Measurements from ENCODE around the gene C4orf46.
"Not testable (repeated sequence)": the region's sequence is repeated elsewhere in the genome, so short reads cannot be mapped to it uniquely, and the experiment has no call there.

Gene C4orf46

DNA sequence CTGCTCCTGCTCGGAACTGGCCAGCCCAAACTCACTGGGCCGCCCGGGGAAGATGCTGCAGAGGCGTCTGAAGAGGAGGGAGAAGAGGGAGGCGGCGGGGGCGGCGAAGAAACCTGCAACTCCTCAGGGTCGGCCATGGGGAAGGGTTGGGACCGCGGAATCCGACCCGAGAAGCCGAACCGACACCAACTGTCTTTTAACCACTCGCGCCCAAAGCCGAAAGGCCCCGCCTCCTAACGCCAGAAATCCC is at the start of gene C4orf46:
TSS of gene C4orf46 (minus strand) at position 223 of the 250 bp plus-strand sequence. CDS start at position 137, 86 bp downstream.
- no peak for DNase-seq (ENCODE audit: low read depth in 2 of 2, low spot score in 1 of 2)

DNA sequence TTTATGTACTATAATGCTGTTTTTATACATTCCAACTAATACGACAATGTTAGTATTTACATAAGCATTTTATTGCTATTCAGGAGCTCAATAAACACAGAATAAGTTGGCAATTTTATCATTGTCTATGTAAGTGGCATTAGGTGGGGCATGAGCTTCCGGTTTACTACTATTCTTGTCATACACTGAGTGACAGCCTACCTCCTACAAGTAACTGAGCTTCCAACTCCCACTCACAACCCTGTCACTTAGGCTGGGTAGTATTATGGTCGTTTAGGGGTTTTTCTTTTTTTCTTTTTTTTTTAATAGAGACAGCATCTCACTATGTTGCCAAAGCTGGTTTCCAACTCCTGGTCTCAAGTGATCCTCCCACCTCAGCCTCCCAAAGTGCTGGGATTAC is 44.1 kb upstream of the C4orf46 start:
- no peak for DNase-seq (ENCODE audit: low read depth in 2 of 2, low spot score in 1 of 2)

DNA sequence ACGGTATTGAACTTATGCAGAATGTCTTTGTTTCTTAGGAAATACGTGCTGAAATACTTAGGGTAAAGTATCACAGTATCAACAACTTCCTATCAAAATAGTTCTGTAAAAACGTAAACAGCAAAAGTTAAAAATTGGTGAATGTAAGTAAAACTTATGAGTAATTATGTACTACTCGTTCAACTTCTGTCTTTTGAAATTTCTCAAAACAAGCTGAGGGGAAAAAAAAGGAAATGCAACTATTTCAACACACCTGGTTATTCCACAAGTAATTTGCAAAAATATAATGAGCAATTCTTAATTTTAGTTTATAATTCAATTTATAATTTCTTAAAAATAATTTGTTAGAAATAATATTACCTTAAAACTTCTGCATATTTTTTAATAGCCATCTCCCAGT is 43.2 kb upstream of the C4orf46 start:
- DNase-seq (ENCODE audit: low read depth in 2 of 2, low spot score in 1 of 2) = no peak

DNA sequence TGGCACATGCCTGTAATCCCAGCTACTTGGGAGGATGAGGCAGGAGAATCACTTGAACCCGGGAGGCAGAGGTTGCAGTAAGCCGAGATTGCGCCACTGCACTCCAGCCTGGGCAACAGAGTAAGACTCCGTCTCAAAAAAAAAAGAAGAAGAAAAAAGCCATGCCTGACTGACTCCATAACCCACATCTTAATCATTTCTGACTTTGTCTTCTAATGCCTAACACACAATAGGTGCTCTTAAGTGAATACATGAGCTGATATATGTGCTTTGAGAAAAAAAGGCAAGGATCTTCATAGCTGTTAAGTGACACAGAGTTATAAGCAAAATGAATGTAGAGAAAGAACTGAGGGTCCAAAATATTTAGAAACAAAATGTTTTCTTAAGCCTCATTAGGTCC is 40.9 kb upstream of the C4orf46 start:
- DNase-seq (ENCODE audit: low read depth in 2 of 2, low spot score in 1 of 2) = not testable (repeated sequence)

DNA sequence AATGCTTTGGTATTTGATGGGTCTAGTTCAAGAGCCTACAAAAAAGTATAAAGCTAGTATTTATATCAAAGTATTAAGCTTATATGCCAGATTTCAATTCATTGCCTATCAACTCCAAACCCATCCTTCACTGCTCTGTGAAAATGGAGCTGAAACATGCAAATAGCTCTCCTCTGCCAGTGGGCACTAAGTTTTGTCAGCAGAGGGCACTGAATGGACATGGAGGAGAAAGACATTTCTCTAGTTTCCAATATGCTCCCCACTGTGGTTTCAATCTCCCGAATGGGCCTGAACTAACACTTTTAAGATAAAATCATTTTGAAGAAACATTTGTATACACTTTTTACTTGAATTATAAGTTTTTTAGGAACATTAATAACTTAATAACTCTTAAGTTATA is 39.1 kb upstream of the C4orf46 start:
- DNase-seq (ENCODE audit: low read depth in 2 of 2, low spot score in 1 of 2) = no peak

DNA sequence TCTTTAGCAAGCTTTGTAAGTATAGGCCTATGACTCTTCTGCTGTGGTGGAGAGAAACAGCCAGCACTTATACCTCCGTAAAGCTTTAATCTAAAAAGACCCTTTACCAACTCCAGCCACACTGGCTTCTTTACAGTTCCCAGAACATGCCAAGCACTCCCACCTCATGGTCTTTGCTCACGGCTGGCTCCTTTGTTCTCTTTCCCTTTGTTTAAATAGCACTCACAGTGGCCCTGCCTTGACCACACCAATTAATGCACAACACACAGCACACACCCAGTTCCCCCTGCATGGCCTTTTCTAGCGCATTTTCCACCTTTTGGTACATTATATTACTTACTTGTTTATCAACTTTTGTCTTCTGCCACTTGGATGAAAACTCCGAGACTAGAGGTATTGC is 32.6 kb upstream of the C4orf46 start:
- no peak for DNase-seq (ENCODE audit: low read depth in 2 of 2, low spot score in 1 of 2)

DNA sequence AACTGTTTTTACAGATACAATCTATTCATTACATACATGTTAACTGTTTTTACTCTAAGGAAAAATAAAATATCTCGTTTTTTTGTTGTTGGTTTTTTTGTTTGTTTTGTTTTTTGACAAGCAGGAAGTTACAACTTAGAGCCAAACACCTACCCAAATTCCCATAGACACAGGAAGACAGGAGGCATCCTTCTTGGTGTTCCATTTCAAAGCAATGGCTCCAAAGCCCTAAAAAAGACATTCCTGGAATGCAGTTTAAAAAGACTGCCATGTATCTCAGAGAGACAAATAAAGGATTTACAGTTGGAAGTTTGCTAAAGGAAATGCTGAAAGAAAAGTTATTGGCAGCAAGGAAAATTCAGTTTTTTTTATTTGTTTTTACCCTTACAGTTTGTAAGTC is 17.1 kb upstream of the C4orf46 start:
- no peak for DNase-seq (ENCODE audit: low read depth in 2 of 2, low spot score in 1 of 2)

DNA sequence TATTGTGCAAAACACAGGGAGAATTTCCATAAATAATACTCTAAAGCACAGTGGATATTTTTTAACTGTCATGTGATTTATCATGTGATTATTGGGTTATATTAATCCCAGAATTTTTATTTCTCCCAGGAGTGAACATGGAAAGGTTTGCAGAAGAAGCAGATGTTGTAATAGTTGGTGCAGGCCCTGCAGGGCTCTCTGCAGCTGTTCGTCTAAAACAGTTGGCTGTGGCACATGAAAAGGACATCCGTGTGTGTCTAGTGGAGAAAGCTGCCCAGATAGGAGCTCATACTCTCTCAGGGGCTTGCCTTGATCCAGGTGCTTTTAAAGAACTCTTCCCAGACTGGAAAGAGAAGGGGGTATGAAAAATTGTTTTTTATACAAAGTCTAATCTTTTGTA is 10.4 kb upstream of the C4orf46 start:
- DNase-seq (ENCODE audit: low read depth in 2 of 2, low spot score in 1 of 2) = no peak

DNA sequence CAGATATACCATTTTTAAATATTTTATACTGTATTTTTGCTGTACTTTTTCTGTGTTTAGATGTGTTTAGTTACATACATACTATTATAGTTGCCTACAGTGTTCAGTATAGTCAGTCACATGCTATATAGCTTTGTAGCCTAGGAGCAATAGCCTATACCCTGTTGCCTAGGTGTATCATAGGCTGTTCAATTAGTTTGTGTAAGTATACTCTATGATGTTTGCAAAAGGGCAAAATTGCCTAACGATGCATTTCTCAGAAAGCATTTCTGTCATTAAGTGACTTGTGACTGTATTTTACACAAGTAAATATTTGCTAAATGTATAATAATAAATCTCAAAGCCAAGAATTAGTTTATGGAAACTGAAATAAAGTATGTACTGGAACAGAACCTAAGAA is 9.9 kb upstream of the C4orf46 start:
- no peak for DNase-seq (ENCODE audit: low read depth in 2 of 2, low spot score in 1 of 2)

DNA sequence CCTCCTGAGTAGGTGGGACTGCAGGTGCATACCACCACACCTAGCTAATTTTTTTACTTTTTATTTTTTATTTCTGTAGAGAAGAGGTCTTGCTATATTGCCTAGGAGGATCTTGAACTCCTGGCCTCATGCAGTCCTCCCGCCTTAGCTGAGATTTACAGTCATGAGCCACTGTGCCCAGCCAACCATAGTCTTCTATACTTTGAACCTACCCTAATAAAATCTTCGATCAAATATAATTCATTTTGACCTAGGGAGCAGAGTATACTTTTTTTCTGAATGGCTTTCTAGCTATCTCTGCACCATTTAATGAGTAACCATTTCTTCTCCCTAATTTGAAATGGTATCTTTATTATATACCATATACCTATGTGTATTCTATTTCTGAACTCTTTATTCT is 7.1 kb upstream of the C4orf46 start:
- no peak for DNase-seq (ENCODE audit: low read depth in 2 of 2, low spot score in 1 of 2)

DNA sequence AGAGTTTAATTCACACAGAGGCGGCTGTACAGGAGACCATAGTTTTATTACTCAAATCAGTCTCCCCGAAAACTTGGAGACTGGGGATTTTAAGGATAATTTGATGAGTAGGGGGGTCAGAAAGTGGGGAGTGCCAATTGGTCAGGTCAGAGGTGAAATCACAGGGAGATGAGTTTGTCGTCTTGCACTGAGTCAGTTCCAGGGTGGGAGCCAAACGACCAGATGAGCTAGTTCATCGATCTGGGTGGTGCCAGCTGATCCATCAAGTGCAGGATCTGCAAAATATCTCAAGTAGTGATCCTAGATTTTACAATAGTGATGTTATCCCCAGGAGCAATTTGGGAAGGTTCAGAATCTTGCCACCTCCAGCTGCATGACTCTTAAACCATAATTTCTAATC is 4.4 kb upstream of the C4orf46 start:
- DNase-seq (ENCODE audit: low read depth in 2 of 2, low spot score in 1 of 2) = no peak

DNA sequence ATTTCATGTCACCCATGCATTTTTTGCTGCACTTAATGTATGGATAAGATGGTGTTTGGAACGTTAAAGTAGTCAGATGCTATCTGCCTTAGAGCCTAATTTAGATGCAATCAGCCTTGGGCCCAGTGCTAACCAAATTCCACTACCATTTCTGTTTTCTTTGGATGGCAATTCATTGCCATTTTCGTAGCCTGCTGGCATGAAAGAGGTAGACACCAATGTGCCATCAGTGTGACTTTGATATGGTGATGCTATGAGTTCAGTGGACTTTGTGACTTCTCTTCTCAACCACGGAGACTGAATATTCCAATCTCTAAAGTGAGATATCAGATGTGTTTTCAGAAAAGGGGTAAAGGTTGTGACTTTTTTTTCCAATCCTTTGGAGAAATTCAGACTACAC is 1.9 kb upstream of the C4orf46 start:
- DNase-seq (ENCODE audit: low read depth in 2 of 2, low spot score in 1 of 2) = no peak

DNA sequence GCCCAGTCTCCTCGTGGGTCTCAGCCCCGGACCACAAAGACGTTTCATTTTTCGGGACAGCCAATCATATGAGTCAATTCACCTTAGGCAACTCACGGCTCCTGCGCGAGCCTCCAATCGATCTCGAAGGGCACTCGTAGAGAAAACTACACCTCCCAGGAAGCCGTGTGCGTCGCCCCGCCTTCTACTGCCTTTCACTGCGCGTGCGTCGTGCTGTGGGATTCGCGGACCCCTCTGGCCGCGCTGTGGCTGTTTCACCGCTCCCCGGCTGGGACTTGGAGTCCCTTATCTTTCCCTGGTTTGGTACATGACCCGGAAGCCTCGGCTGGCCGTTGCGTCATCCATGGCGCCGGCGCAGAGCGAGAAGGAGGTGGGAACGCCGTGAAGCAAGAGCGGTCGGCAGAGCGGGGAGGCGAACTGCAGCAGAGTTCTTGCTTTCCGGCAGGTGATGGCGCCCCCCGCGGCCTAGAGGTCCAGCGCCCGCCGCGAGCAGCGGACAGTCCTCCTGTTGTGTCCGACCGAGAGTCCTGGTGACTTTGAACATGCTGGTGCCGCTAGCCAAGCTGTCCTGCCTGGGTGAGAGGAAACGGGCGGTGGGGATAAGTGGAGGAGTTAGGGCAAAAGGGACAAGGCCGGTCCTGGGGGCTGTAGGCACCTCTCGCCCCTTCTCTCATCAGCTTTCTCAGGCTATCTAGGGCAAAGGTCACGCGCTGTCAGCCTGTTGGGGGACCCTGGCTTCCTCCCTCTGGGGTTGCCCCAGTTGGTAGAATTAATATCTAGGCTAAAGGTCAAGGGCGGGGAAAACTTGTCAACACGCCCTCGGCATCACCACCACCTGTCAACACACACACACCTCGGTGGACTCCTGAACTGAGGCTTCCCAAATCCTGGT is 474 bp upstream of the C4orf46 start, which contains the start of gene ETFDH:
TSS of gene ETFDH (plus strand) at position 382 of the 892 bp plus-strand sequence. CDS start at position 543, 161 bp downstream.
- peak; percentile 96 to 97 for DNase-seq (ENCODE audit: low read depth in 2 of 2, low spot score in 1 of 2)

DNA sequence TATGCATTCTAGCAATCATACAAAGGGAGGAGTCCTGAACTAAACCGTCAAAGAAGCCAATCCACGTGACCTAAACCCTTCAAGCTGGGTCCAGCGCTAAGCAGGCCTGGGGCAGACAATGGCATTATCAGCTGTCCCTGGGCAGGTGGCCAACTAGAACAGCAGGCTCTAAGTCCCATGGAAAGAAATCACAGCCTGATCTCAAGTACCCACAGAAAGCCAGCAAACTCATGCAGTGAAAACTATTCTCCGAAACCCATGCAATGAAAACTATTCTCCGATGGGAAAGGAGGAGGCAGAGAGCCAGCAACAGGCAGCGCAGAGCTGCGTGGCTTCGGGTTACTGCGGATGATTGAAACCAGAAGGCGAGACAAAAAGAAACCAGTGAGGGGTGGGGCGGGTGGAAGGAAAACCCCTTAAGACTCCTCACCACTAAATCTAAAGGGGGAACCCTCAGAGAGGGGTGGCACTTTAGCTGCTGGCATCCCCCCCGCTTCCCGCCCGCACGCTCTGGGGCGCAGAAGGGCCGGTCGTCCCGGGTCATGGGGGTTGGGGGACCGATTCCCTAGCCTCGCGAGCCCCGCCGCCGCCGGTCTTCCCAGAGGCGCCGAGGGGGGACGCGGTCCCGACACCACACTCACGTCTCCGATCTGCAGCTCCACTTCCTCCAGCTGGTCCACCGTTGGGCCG is 567 bp downstream of the C4orf46 start:
- DNase-seq (ENCODE audit: low read depth in 2 of 2, low spot score in 1 of 2) = peak; percentile 19 to 20

DNA sequence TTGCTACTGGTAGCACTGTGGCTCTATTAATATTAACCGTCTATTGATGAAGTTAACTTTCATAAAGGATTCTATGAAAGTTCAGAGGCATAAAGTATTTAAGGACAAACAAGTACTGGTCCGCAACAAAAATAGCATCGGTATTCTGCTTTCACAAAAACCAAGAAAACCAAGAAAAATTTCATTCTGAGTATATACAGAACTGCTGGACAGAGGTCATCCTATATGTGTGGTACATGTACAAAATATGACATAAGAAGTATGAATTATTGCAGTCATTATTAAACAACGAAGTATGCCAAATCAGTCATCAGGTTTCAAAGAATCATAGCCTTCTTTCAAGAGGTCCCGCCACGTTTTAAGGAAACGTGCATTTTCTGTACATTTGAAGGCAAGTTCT is 2.4 kb downstream of the C4orf46 start:
- no peak for DNase-seq (ENCODE audit: low read depth in 2 of 2, low spot score in 1 of 2)

DNA sequence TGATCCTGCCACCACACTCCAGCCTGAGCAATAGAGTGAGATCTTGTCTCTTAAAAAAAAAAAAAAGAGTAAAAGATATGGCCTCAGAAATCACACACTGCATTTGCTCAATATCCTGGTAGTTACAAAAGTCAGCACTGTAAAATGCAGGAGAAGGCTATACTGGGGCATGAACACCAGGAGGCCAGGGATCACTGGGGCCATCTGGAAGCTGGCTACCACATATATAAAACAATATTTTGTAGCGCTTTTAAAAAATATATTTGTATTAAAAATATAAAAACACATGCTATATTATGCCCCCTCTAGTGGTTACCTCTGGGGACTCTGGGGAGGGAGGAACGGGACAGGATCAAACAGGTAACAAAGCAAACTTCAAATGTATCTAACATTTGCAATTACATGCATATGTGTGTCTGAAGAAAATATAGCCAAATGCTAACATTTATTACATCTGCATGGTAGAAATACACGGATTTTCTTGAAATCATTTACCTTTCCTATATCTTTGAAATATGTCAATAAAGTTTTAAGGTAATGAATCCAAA is 4.0 kb downstream of the C4orf46 start:
- DNase-seq (ENCODE audit: low read depth in 2 of 2, low spot score in 1 of 2) = no peak

DNA sequence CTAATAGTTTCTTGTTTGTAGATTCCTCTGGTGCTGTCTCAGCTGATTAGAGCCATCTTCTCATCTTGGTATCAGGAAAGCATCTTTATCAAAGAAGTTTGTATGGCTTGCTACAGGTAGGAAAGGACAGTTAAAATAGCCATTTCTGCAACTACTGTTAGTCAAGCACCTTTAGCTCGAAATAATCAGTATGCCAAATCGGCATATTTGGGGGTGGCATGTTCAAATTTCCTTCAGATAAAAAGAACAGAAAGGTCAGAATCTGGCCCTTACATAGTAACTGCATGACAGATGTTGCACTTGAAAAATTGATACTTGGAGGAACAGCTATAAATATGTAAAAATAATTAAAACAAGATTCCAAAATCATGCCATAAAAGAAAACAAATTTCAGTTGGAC is 4.8 kb downstream of the C4orf46 start:
- no peak for DNase-seq (ENCODE audit: low read depth in 2 of 2, low spot score in 1 of 2)

DNA sequence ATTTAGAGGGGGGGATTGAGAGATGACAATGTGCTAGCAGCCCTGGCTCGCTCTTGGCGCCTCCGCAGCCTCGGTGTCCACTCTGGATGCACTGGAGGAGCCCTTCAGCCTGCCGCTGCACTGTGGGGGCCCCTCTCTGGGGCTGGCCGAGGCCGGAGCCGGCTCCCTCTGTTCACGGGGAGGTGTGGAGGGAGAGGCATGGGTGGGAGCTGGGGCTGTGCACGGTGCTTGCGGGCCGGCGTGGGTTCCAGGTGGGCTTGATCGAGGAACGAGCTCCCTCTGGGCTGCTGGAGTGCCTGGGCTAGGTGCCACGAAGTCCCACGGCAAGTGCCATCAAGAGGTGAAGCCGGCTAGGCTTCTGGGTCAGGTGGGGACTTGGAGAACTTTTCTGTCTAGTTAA is 6.9 kb downstream of the C4orf46 start:
- DNase-seq (ENCODE audit: low read depth in 2 of 2, low spot score in 1 of 2) = no peak

DNA sequence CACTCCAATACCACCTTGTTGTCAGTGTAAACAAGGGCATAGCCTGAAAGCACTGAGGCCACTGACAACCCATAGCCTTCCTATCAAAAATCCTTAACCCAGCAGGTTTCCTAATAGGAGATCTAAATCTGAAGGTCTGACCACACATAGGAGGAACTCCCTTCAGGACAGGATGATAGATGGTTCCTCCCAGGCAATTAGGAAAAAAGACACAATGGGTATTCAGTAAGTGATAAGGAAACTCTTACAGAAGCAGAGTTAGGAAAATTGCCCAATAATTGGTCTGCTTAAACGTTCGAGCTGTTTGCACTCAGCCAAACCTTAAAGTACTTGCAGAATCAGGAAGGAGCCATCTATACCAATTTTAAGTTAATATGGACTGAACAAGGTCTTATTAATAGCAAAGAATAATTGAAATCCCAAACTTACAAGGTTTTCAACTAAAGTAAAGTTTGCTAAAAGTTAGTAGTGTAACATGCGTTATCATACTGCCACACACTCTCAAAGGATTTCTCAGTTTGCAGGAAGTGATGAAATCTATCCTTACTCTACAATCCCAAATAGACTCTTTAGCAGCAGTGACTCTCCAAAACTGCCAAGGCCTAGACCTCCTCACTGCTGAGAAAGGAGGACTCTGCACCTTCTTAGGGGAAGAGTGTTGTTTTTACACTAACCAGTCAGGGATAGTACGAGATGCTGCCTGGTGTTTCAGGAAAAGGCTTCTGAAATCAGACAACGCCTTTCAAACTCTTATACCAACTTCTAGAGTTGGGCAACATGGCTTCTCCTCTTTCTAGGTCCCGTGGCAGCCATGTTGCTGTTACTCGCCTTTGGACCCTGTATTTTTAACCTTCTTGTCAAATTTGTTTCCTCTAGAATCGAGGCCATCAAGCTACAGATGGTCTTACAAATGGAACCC is 7.7 kb downstream of the C4orf46 start:
- not testable (repeated sequence) for DNase-seq (ENCODE audit: low read depth in 2 of 2, low spot score in 1 of 2)

DNA sequence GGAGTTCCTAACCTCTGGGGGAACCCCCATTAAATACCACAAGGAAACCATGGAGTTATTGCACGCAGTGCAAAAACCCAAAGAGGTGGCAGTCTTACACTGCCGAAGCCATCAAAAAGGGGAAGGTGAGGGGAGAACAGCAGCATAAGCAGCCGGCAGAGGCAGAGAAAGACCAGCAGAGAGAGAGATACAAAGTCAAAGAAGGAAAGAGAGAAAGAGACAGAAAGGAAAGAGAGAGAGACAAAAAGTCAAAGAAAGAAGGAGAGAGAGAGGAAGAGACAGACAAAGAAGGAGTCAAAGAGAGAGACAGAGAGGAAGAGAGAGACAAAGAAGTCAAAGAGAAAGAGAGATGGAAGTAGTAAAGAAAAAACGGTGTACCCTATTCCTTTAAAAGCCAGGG is 8.4 kb downstream of the C4orf46 start:
- not testable (repeated sequence) for DNase-seq (ENCODE audit: low read depth in 2 of 2, low spot score in 1 of 2)

DNA sequence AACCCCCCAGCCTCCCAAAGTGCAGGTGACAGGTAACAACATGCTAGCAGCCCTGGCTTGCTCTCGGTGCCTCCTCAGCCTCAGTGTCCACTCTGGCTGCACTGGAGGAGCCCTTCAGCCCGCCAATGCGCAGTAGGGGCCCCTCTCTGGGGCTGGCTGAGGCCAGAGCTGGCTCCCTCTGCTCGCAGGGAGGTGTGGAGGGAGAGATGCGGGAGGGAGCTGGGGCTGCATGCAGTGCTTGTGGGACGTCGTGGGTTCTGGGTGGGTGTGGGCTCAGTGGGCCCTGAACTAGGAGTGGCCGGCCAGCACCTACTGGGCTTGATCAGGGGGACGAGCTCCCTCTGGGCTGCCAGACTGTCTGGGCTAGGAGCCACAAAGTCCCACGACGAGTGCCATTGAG is 14.4 kb downstream of the C4orf46 start:
- no peak for DNase-seq (ENCODE audit: low read depth in 2 of 2, low spot score in 1 of 2)

Data from stimulated activated CD8-positive, alpha-beta memory T cell treated with anti-CD3 and anti-CD28 coated beads, Interleukin-4, amount 100 ng/mL, for 4 hours (primary cell).